Fibroblast of the aortic adventitia (primary cell): ENCODE measurements around the gene MGA. TPM values are rescaled to one million over a fixed set of nuclear protein-coding genes. Genes with fewer than 3 reads are reported as not detected.
A peak's percentile ranks its signal among the peaks of the same experiment; 100 is the strongest.
"Not testable (repeated sequence)": the region's sequence is repeated elsewhere in the genome, so short reads cannot be mapped to it uniquely, and the experiment has no call there.

ENCODE experiments used
- DNase-seq: peaks from one replicate; pipeline ENCODE4 v3.0.0-alpha.2; 2010; ENCODE audit warnings: low read depth
- H3K4me3 ChIP-seq: 2 replicates; pipeline ENCODE4 v1.5.1; 2011; ENCODE audit warnings: low read depth, mild to moderate bottlenecking, control low read depth, low read length, moderate library complexity
- CTCF ChIP-seq: IDR thresholded peaks from 2 replicates; pipeline ENCODE4 v1.5.1; 2011; ENCODE audit warnings: mild to moderate bottlenecking, low read length, control low read depth, inconsistent platforms; ENCODE audit not compliant: insufficient read depth
- total RNA-seq: library from RNA; depleted of rRNA; stranded (reverse); fragments of >200 nt; gene quantifications from 2 replicates; pipeline ENCODE4 v1.2.3, GENCODE V29; 2012; ENCODE audit warnings: low replicate concordance

Gene MGA
- total RNA-seq, 1 donor, result 49.2 TPM

- TF ChIP-seq CTCF, result no peak
- no peak overlapping the region for H3K4me3 ChIP-seq
- DNase-seq, result no peak
These were observed 42.9 kb downstream of the MGA start for GRCh38 chr15:41703120-41703519.

- TF ChIP-seq CTCF, result no peak
- DNase-seq, result peak; percentile 37
- H3K4me3 ChIP-seq, result no peak overlapping the region
These were observed 52.8 kb downstream of the MGA start for GRCh38 chr15:41713047-41713446.

GRCh38 chr15:41714291-41714690 is 54.1 kb downstream of the MGA start:
- no peak for DNase-seq
- TF ChIP-seq CTCF, result no peak
- H3K4me3 ChIP-seq, result no peak overlapping the region

GRCh38 chr15:41716864-41717263 is 56.7 kb downstream of the MGA start:
- DNase-seq, result no peak
- no peak overlapping the region for H3K4me3 ChIP-seq
- no peak for TF ChIP-seq CTCF

GRCh38 chr15:41727143-41727542 is 66.9 kb downstream of the MGA start:
- no peak overlapping the region for H3K4me3 ChIP-seq
- TF ChIP-seq CTCF, result no peak
- DNase-seq, result peak; percentile 34

- H3K4me3 ChIP-seq, DNase-seq: not testable (repeated sequence)
These were observed 67.9 kb downstream of the MGA start for GRCh38 chr15:41728061-41728460.

- H3K4me3 ChIP-seq, result no peak overlapping the region
- DNase-seq, result no peak
- no peak for TF ChIP-seq CTCF
These were observed 70.3 kb downstream of the MGA start for GRCh38 chr15:41730543-41730942.
